HepG2 (cell line): ENCODE data around the gene ALDH16A1. TPM values are rescaled to one million over a fixed set of nuclear protein-coding genes. Genes with fewer than 3 reads are reported as not detected.

ENCODE experiments used
- CBX5 ChIP-seq: sonication (generic); formaldehyde crosslinking; IDR thresholded peaks from 2 replicates; pipeline ENCODE4 v1.4.0; 2020; ENCODE audit warnings: missing genetic modification reagents, borderline replicate concordance
- DNMT1 ChIP-seq: sonication (generic); formaldehyde crosslinking; IDR thresholded peaks from 2 replicates; pipeline ENCODE4 v1.5.1; 2020; ENCODE audit warnings: mild to moderate bottlenecking, missing genetic modification reagents
- MBD4 ChIP-seq: IDR thresholded peaks from 2 replicates; pipeline ENCODE4 v1.6.1; 2012; ENCODE audit warnings: low read length, inconsistent platforms, borderline replicate concordance
- MLX ChIP-seq: IDR thresholded peaks from 2 replicates; pipeline ENCODE4 v1.6.1; 2016
- PCBP2 ChIP-seq: fragments of 200-400 bp; formaldehyde crosslinking; optimal IDR thresholded peaks from 2 replicates; pipeline ENCODE3; 2018; ENCODE audit warnings: low read length, low read depth; ENCODE audit not compliant: poor library complexity, severe bottlenecking
- PHF8 ChIP-seq: sonication (generic); formaldehyde crosslinking; IDR thresholded peaks from 2 replicates; pipeline ENCODE4 v1.5.0; 2020; ENCODE audit warnings: missing genetic modification reagents
- POLR2G ChIP-seq: fragments of 200-400 bp; formaldehyde crosslinking; IDR thresholded peaks from 2 replicates; pipeline ENCODE4 v1.6.1; 2018; ENCODE audit warnings: mild to moderate bottlenecking, low read depth, low read length, moderate library complexity
- THAP7 ChIP-seq: sonication (generic); formaldehyde crosslinking; IDR thresholded peaks from 2 replicates; pipeline ENCODE4 v1.8.1; 2023; ENCODE audit warnings: mild to moderate bottlenecking, missing genetic modification reagents
- UBTF ChIP-seq: sonication (generic); formaldehyde crosslinking; IDR thresholded peaks from 2 replicates; pipeline ENCODE4 v1.4.0; 2020; ENCODE audit warnings: mild to moderate bottlenecking, missing genetic modification reagents
- ZFP36L1 ChIP-seq: sonication (generic); formaldehyde crosslinking; IDR thresholded peaks from 2 replicates; pipeline ENCODE4 v1.8.0; 2022; ENCODE audit warnings: mild to moderate bottlenecking, missing genetic modification reagents, moderate library complexity
- ZFP36L2 ChIP-seq: sonication (generic); formaldehyde crosslinking; IDR thresholded peaks from 2 replicates; pipeline ENCODE4 v1.4.0; 2020; ENCODE audit warnings: missing genetic modification reagents
- ZNF10 ChIP-seq: sonication (generic); formaldehyde crosslinking; IDR thresholded peaks from 2 replicates; pipeline ENCODE4 v1.4.0; 2020; ENCODE audit warnings: mild to moderate bottlenecking, low read depth, missing genetic modification reagents, borderline replicate concordance
- ZNF124 ChIP-seq: sonication (generic); formaldehyde crosslinking; IDR thresholded peaks from 2 replicates; pipeline ENCODE4 v1.4.0; 2020; ENCODE audit warnings: missing genetic modification reagents
- ZNF256 ChIP-seq: sonication (generic); formaldehyde crosslinking; conservative IDR thresholded peaks from 2 replicates; pipeline ENCODE4 v1.4.0; 2020; ENCODE audit warnings: missing genetic modification reagents
- ZNF562 ChIP-seq: sonication (generic); formaldehyde crosslinking; IDR thresholded peaks from 2 replicates; pipeline ENCODE4 v1.8.0; 2022; ENCODE audit warnings: missing genetic modification reagents, borderline replicate concordance
- ZNF598 ChIP-seq: sonication (generic); formaldehyde crosslinking; IDR thresholded peaks from 2 replicates; pipeline ENCODE4 v1.5.1; 2020; ENCODE audit warnings: mild to moderate bottlenecking, missing genetic modification reagents, borderline replicate concordance
- polyA plus RNA-seq, 8 experiments: library from polyadenylated mRNA; depleted of rRNA in 3 of 8; stranded (reverse) in 7 of 8; unstranded in 1 of 8; fragments of >200 nt; fragmentation: Illumina TruSeq in 4 of 8; extraction: Trizol in 4 of 8; gene quantifications; 2 replicates each; pipeline versions ENCODE4 v1.2.1 to v1.2.3, GENCODE V29; 2011 to 2016; ENCODE audit warnings: low read depth in 4 of 8, missing spikeins in 1 of 8, mixed read lengths in 1 of 8; ENCODE audit not compliant: insufficient read depth in 1 of 8
- total RNA-seq, 5 experiments: library from RNA; depleted of rRNA; stranded (reverse); fragments of >200 nt; fragmentation: Illumina TruSeq; extraction: Trizol; gene quantifications; 2 replicates each; pipeline ENCODE4 v1.2.3, GENCODE V29; 2016; ENCODE audit warnings: low read depth in 1 of 5
- TF ChIP-seq, protein P1 (sequence below): sonication (generic); formaldehyde crosslinking; IDR thresholded peaks from 2 replicates; pipeline ENCODE4 v1.5.1; 2020; ENCODE audit warnings: missing genetic modification reagents, mild to moderate bottlenecking, borderline replicate concordance
- TF ChIP-seq, protein P2 (sequence below): sonication (generic); formaldehyde crosslinking; IDR thresholded peaks from 2 replicates; pipeline ENCODE4 v1.4.0; 2020; ENCODE audit warnings: missing genetic modification reagents, mild to moderate bottlenecking, borderline replicate concordance

Gene ALDH16A1
- total and polyA plus RNA-seq, 2 of the 13 experiments (the other 11 are each of a cell fraction or from before 2014, with no cell fraction given), result 8.4 to 34.9 TPM

- TF ChIP-seq THAP7 (CRISPR knock-in tag), result no peak
- TF ChIP-seq PHF8 (CRISPR knock-in tag), result 0 out of 2 replicates have a peak, but pooled peaks have one; percentile 12
- TF ChIP-seq UBTF, result no peak
- no peak for TF ChIP-seq CBX5 (CRISPR knock-in tag)
- TF ChIP-seq MBD4, result peak; percentile 85; the same call in 1 of the 2 replicates
- TF ChIP-seq, protein P1, sequence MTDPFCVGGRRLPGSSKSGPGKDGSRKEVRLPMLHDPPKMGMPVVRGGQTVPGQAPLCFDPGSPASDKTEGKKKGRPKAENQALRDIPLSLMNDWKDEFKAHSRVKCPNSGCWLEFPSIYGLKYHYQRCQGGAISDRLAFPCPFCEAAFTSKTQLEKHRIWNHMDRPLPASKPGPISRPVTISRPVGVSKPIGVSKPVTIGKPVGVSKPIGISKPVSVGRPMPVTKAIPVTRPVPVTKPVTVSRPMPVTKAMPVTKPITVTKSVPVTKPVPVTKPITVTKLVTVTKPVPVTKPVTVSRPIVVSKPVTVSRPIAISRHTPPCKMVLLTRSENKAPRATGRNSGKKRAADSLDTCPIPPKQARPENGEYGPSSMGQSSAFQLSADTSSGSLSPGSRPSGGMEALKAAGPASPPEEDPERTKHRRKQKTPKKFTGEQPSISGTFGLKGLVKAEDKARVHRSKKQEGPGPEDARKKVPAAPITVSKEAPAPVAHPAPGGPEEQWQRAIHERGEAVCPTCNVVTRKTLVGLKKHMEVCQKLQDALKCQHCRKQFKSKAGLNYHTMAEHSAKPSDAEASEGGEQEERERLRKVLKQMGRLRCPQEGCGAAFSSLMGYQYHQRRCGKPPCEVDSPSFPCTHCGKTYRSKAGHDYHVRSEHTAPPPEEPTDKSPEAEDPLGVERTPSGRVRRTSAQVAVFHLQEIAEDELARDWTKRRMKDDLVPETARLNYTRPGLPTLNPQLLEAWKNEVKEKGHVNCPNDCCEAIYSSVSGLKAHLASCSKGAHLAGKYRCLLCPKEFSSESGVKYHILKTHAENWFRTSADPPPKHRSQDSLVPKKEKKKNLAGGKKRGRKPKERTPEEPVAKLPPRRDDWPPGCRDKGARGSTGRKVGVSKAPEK (CRISPR knock-in tag), result no peak
- no peak for TF ChIP-seq ZNF562 (CRISPR knock-in tag)
- no peak for TF ChIP-seq ZNF256 (CRISPR knock-in tag)
- TF ChIP-seq ZNF124, result no peak
- TF ChIP-seq, protein P2, sequence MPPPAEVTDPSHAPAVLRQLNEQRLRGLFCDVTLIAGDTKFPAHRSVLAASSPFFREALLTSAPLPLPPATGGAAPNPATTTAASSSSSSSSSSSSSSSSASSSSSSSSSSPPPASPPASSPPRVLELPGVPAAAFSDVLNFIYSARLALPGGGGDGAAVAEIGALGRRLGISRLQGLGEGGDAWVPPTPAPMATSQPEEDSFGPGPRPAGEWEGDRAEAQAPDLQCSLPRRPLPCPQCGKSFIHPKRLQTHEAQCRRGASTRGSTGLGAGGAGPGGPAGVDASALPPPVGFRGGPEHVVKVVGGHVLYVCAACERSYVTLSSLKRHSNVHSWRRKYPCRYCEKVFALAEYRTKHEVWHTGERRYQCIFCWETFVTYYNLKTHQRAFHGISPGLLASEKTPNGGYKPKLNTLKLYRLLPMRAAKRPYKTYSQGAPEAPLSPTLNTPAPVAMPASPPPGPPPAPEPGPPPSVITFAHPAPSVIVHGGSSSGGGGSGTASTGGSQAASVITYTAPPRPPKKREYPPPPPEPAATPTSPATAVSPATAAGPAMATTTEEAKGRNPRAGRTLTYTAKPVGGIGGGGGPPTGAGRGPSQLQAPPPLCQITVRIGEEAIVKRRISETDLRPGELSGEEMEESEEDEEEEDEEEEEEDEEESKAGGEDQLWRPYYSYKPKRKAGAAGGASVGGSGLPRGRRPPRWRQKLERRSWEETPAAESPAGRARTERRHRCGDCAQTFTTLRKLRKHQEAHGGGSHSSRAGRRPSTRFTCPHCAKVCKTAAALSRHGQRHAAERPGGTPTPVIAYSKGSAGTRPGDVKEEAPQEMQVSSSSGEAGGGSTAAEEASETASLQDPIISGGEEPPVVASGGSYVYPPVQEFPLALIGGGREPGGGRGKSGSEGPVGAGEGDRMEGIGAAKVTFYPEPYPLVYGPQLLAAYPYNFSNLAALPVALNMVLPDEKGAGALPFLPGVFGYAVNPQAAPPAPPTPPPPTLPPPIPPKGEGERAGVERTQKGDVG (CRISPR knock-in tag), result no peak
- no peak for TF ChIP-seq ZNF10 (CRISPR knock-in tag)
- TF ChIP-seq PCBP2, result no peak
- no peak for TF ChIP-seq DNMT1
- 0 out of 2 replicates have a peak, but pooled peaks have one; percentile 10 for TF ChIP-seq MLX (CRISPR knock-in tag)
- TF ChIP-seq POLR2G, result peak; percentile 65
- TF ChIP-seq ZFP36L2 (CRISPR knock-in tag), result no peak
- TF ChIP-seq ZFP36L1, result no peak
- TF ChIP-seq ZNF598 (CRISPR knock-in tag), result no peak
These were observed 39.8 kb downstream of the ALDH16A1 start (continued) for GRCh38 chr19:49492573-49493405.
